Esophagus squamous epithelium (tissue), 5 donors: ENCODE measurements around the gene PVALEF. TPM values are rescaled to one million over a fixed set of nuclear protein-coding genes. Genes with fewer than 3 reads are reported as not detected.

Experiments used
- DNase-seq: peaks from one replicate; lab custom pipeline; 2025; lab: John Stamatoyannopoulos, UW
- H3K27ac ChIP-seq, 4 donors: fragments of 200-600 bp; sonication (generic); one replicate each; pipeline ENCODE4 v1.5.1; 2016 to 2019; ENCODE audit warnings: mild to moderate bottlenecking in 1 of 4
- H3K27me3 ChIP-seq, 4 donors: fragments of 200-600 bp; sonication (generic); 1 replicate in 3 of 4; 2 replicates in 1 of 4; pipeline versions ENCODE4 v1.5.1 to v1.6.0; 2017 to 2021; ENCODE audit warnings: antibody characterized with exemption in 1 of 4
- H3K36me3 ChIP-seq, 3 donors: fragments of 200-600 bp; sonication (generic); one replicate each; pipeline ENCODE4 v1.5.1; 2016 to 2019
- H3K4me1 ChIP-seq, 3 donors: fragments of 200-600 bp; sonication (generic); one replicate each; pipeline ENCODE4 v1.5.1; 2017 to 2019
- H3K4me3 ChIP-seq, 4 donors: fragments of 200-600 bp; sonication (generic); 1 replicate in 3 of 4; 2 replicates in 1 of 4; pipeline ENCODE4 v1.5.1; 2016 to 2019; ENCODE audit warnings: mild to moderate bottlenecking in 2 of 4, moderate library complexity in 1 of 4
- H3K9me3 ChIP-seq, 3 donors: fragments of 200-600 bp; sonication (generic); one replicate each; pipeline ENCODE4 v1.5.1; 2016 to 2019
- POLR2A ChIP-seq, 4 donors: fragments of 450-650 bp; IDR thresholded peaks; one replicate each; pipeline ENCODE4 v1.6.1; 2017; ENCODE audit warnings: antibody characterized with exemption in 4 of 4, mild to moderate bottlenecking in 4 of 4, moderate library complexity in 3 of 4
- WGBS, 2 donors: methylation state at CpG; one replicate each; pipeline ENCODE4 v1.1.5; 2018; 5-methylcytosine and 5-hydroxymethylcytosine counted together
- intact Hi-C: fragments of 100-400 bp; cut with DNase I; formaldehyde crosslinking; loops from one replicate; pipeline ENCODE4 v1.15.0; 2022
- total RNA-seq, 4 donors: library from RNA; depleted of rRNA; stranded (reverse); fragments of >200 nt; gene quantifications; one replicate each; pipeline ENCODE4 v1.1.0, GENCODE V29; 2016
- TF ChIP-seq, protein P1 (sequence below), 6 experiments: fragments of 450-650 bp in 4 of 6; fragments of 200-600 bp in 2 of 6; sonication (generic) in 2 of 6; IDR thresholded peaks; one replicate each; pipeline ENCODE4 v1.5.1; 2016 to 2019; ENCODE audit warnings: antibody characterized with exemption in 6 of 6, mild to moderate bottlenecking in 4 of 6, moderate library complexity in 4 of 6
- donor health status: DM: yes; HTN: yes; CAD: no.

PVALEF gene
- total RNA-seq, 4 donors from 2014 or later: not detected

DNA sequence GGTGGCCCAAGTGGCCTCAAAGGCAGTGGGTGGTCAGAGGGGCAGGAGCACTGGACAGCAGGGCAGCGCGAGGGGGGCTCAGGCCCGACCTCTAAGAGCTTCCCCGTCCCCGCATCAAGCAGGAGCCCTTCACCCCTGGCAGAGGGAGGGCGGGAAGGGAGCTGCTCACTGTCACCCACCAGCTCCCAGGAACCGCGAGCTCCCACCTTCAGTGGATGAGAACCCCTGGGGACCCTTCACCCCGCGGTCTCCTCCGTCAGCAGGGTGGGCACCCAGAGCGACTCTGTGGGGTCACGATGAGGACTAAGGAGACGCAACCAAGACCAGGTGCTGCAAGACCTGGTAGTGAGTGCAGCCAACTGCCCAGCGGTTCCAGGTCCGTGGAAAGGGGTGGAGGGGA lies 43.8 kb downstream of the PVALEF start:
- H3K4me1 ChIP-seq: no peaks in the 10 kb centered on the region
- H3K27me3 ChIP-seq: no peaks in the 10 kb centered on the region
- H3K27ac ChIP-seq: no peak overlapping the region
- no peak for TF ChIP-seq POLR2A (IDR thresholded peaks at IDR 0.05)
- TF ChIP-seq, protein P1, sequence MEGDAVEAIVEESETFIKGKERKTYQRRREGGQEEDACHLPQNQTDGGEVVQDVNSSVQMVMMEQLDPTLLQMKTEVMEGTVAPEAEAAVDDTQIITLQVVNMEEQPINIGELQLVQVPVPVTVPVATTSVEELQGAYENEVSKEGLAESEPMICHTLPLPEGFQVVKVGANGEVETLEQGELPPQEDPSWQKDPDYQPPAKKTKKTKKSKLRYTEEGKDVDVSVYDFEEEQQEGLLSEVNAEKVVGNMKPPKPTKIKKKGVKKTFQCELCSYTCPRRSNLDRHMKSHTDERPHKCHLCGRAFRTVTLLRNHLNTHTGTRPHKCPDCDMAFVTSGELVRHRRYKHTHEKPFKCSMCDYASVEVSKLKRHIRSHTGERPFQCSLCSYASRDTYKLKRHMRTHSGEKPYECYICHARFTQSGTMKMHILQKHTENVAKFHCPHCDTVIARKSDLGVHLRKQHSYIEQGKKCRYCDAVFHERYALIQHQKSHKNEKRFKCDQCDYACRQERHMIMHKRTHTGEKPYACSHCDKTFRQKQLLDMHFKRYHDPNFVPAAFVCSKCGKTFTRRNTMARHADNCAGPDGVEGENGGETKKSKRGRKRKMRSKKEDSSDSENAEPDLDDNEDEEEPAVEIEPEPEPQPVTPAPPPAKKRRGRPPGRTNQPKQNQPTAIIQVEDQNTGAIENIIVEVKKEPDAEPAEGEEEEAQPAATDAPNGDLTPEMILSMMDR (IDR thresholded peaks at IDR 0.05): no peak
- DNase-seq: no peak
- H3K4me3 ChIP-seq: no peak overlapping the region
- WGBS, 2 donors: 94 to 98% methylated on average over 8 to 9 of the region's 16 CpGs
- no peaks in the 10 kb centered on the region for H3K9me3 ChIP-seq
- H3K36me3 ChIP-seq: peaks cover 0 to 22% (median 0%) of the 10 kb centered on the region in 3 donors
- intact Hi-C loops: no loop called here

DNA sequence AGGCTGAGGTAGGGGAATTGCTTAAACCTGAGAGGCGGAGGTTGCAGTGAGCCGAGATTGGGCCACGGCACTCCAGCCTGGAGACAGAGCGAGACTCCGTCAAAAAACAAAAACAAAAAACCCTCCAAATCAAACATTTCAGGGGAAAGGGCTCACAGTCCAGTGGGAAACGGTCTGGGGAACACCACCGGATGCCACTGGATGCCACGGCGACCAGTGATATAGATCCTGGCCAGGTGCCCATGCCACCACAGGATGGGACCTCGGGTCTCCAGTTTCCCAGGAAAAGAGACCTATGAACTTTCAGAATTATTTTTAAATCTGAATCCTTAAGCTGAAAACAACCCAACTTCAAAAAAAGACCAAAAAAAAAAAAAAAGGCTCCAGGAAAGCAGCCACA lies 45.2 kb downstream of the PVALEF start:
- H3K27ac ChIP-seq: no peak overlapping the region
- H3K27me3 ChIP-seq: no peaks in the 10 kb centered on the region
- no peaks in the 10 kb centered on the region for H3K9me3 ChIP-seq
- no peak for TF ChIP-seq POLR2A (IDR thresholded peaks at IDR 0.05)
- TF ChIP-seq, protein P1 (IDR thresholded peaks at IDR 0.05): no peak
- no peak overlapping the region for H3K4me3 ChIP-seq
- intact Hi-C loops: no loop called here
- no peaks in the 10 kb centered on the region for H3K4me1 ChIP-seq
- no peak for DNase-seq
- H3K36me3 ChIP-seq: peaks cover 0 to 21% (median 0%) of the 10 kb centered on the region in 3 donors
- 65 to 76% methylated on average over 6 to 10 of the region's 10 CpGs for WGBS, 2 donors

DNA sequence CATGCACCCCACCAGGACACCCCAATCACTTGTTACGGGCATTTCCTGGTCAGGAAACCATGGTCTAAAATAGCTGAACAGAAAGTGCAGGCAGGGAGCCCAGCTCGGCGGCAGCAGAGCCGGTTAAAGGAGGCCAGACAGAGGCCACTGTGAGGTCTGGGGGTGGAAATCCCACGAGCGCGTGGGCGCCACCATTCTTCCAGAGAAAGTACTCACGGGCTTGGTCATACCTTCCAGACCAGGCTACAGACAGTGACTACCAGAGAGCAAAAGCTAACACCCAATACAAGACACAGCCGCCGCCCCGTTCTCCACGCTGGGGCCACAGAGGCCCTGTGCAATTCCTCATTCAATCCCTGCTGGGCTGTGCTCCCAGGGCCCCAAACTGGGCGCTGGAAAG lies 45.6 kb downstream of the PVALEF start:
- intact Hi-C loops: no loop called here
- Histone ChIP-seq H3K4me3 (no peak overlapping the region), H3K27ac (no peak overlapping the region), H3K27me3 (no peaks in the 10 kb centered on the region), H3K4me1 (no peaks in the 10 kb centered on the region), H3K36me3 (peaks cover 0 to 21% (median 0%) of the 10 kb centered on the region in 3 donors), H3K9me3 (no peaks in the 10 kb centered on the region)
- DNase-seq: no peak
- 41 to 62% methylated on average over 6 to 9 of the region's 14 CpGs for WGBS, 2 donors
- TF ChIP-seq, protein P1 (IDR thresholded peaks at IDR 0.05): no peak
- TF ChIP-seq POLR2A (IDR thresholded peaks at IDR 0.05): no peak

DNA sequence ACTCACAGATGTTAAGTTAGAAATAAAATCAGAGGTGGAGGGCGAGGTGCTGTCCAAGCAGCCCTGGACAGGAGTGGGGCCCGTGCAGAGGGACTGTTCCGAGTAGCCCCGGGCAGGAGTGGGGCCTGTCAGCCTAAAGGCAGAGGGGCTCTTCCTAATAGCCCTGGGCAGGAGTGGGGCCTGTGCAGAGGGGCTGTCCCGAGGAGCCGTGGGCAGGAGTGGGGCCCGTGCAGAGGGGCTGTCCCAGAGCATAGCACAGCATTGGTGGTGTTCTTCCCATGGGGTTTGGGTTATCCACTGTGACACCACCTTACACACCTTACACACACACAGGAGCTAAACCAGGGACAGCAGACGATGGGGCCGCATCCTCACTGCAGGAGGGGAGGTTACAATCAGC lies 47.1 kb downstream of the PVALEF start:
- WGBS, 2 donors: 91 to 97% methylated on average over 4 to 7 of the region's 9 CpGs
- Histone ChIP-seq H3K9me3 (no peaks in the 10 kb centered on the region), H3K27ac (no peak overlapping the region), H3K36me3 (peaks cover 0 to 10% (median 0%) of the 10 kb centered on the region in 3 donors), H3K4me3 (no peak overlapping the region), H3K4me1 (no peaks in the 10 kb centered on the region), H3K27me3 (no peaks in the 10 kb centered on the region)
- TF ChIP-seq POLR2A (IDR thresholded peaks at IDR 0.05): no peak
- TF ChIP-seq, protein P1 (IDR thresholded peaks at IDR 0.05): no peak
- intact Hi-C loops: no loop called here
- no peak for DNase-seq

DNA sequence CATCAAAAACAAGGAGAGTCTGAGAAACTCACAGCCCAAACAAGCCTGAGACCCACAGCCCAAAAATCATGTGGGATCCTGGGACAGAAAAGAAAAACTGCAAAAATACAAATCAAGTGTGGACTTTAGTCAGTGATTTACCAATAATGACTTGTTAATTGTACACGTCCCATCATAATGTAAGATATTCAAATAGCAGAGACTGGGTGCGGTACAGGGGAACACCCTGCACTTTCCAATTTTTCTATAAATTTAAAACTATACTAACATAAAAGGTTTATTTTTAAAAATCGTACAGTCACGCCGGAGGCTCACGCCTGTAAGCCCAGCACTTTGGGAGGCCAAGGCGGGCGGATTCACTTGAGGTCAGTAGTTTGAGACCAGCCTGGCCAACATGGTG lies 48.7 kb downstream of the PVALEF start:
- peaks cover 0 to 6% (median 0%) of the 10 kb centered on the region in 3 donors for H3K36me3 ChIP-seq
- intact Hi-C loops: no loop called here
- WGBS, 2 donors: 94% methylated on average over 8 of the region's 8 CpGs
- no peak overlapping the region for H3K4me3 ChIP-seq
- H3K4me1 ChIP-seq: no peaks in the 10 kb centered on the region
- H3K27ac ChIP-seq: no peak overlapping the region
- no peak for TF ChIP-seq POLR2A (IDR thresholded peaks at IDR 0.05)
- no peak for DNase-seq
- no peaks in the 10 kb centered on the region for H3K27me3 ChIP-seq
- no peaks in the 10 kb centered on the region for H3K9me3 ChIP-seq

DNA sequence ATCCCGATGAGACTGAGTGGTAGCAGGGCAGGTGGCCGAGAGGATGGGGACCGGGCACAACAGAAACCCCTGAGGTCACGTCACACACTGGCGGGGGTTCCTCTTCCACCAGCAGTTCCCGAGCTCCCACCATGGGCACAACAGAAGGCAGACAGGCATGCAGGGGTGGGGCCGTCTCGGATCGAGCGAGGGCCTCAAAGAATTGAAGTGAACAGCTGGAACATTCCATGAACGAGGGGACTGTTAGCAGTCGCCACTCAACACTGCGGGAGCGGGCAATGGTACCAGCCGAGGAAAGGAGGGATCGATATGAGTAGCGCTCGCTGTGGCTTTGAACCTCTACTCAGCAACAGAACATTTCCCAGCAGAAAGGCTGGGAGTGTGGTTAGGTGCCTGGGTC lies 52.2 kb downstream of the PVALEF start:
- DNase-seq: no peak
- intact Hi-C loops: no loop called here
- no peaks in the 10 kb centered on the region for H3K27me3 ChIP-seq

More for the DNA sequence above, 52.2 kb downstream of the PVALEF start:
- no peaks in the 10 kb centered on the region for H3K9me3 ChIP-seq
- H3K4me3 ChIP-seq: no peak overlapping the region
- TF ChIP-seq, protein P1 (IDR thresholded peaks at IDR 0.05): no peak
- no peak for TF ChIP-seq POLR2A (IDR thresholded peaks at IDR 0.05)
- H3K27ac ChIP-seq: no peak overlapping the region
- WGBS, 2 donors: 93 to 100% methylated on average over 4 to 17 of the region's 18 CpGs
- H3K4me1 ChIP-seq: peaks cover 10 to 15% (median 14%) of the 10 kb centered on the region in 3 donors
- H3K36me3 ChIP-seq: peaks cover 0 to 15% (median 0%) of the 10 kb centered on the region in 3 donors
